Muscle layer of duodenum (tissue), 2 donors: ENCODE measurements around the gene CRACDL.
"Not testable (repeated sequence)": the region's sequence is repeated elsewhere in the genome, so short reads cannot be mapped to it uniquely, and the experiment has no call there.

Experiments
- H3K27ac ChIP-seq: one replicate; pipeline ENCODE4 v1.7.0; 2013; ENCODE audit warnings: mild to moderate bottlenecking, low read length
- H3K27me3 ChIP-seq: one replicate; pipeline ENCODE4 v1.7.0; 2013; ENCODE audit warnings: low read depth, mild to moderate bottlenecking, control low read depth, low read length
- H3K36me3 ChIP-seq, 2 donors: one replicate each; pipeline ENCODE4 v1.7.0; 2013; ENCODE audit warnings: low read length in 2 of 2, control low read depth in 1 of 2, mild to moderate bottlenecking in 1 of 2; ENCODE audit not compliant: insufficient read depth in 2 of 2, control insufficient read depth in 1 of 2
- H3K4me1 ChIP-seq, 2 donors: one replicate each; pipeline ENCODE4 v1.7.0; 2013; ENCODE audit warnings: low read length in 2 of 2, mild to moderate bottlenecking in 2 of 2, control low read depth in 1 of 2, moderate library complexity in 1 of 2; ENCODE audit not compliant: insufficient read depth in 2 of 2, control insufficient read depth in 1 of 2
- H3K4me3 ChIP-seq, 2 donors: one replicate each; pipeline ENCODE4 v1.7.0; 2013; ENCODE audit warnings: low read length in 2 of 2, low read depth in 1 of 2, mild to moderate bottlenecking in 1 of 2
- H3K9me3 ChIP-seq, 2 donors: one replicate each; pipeline ENCODE4 v1.7.0; 2013; ENCODE audit warnings: low read length in 2 of 2, control low read depth in 1 of 2, mild to moderate bottlenecking in 1 of 2; ENCODE audit not compliant: control insufficient read depth in 1 of 2
- donor health status: healthy.

CRACDL gene

DNA sequence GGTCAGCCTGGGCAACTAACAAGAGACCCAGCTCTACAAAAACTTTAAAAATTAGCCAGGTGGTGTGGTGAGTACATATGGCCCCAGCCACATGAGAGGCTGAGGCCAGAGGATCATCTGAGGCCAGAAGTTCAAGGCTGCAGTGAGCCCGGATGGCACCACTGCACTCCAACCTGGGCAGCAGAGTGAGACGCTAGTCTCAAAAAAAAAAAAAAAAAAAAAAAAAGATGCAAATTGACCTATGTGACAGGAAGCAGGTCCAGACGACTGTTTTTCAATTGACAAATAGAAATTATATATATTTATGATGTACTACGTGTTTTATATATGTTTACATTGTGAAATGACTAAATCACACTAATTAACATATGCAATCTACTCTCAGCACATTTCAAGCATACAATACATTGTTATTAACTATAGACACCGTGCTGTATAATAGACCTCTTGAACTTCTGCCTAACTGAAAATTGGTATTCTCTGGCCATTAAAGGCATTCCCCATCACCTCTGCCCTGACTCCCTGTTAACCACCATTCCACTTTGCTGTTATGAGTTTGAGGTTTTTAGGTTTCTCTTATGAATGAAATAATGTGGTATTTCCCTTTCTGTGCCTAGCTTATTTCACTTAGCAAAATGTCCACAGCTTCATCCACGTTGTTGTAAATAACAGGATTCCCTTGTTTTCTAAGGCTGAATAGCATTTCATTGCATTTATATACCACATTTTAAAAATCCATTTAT is 172.6 kb downstream of the CRACDL start:
- Histone ChIP-seq H3K27me3 (no peaks in the 10 kb centered on the region), H3K9me3 (no peaks in the 10 kb centered on the region), H3K36me3 (no peaks in the 10 kb centered on the region), H3K4me1 (peaks cover 0 to 3% of the 10 kb centered on the region in 2 donors), H3K27ac (no peak overlapping the region), H3K4me3 (no peak overlapping the region)

- H3K4me3 ChIP-seq: no peak overlapping the region
- no peaks in the 10 kb centered on the region for H3K36me3 ChIP-seq
- peaks cover 0 to 13% of the 10 kb centered on the region in 2 donors for H3K4me1 ChIP-seq
- no peaks in the 10 kb centered on the region for H3K27me3 ChIP-seq
- no peaks in the 10 kb centered on the region for H3K9me3 ChIP-seq
- H3K27ac ChIP-seq: no peak overlapping the region
Measured at GRCh38 chr2:98761909-98762308, 174.1 kb downstream of the CRACDL start.

GRCh38 chr2:98761267-98761781 is 174.7 kb downstream of the CRACDL start:
- H3K9me3 ChIP-seq: no peaks in the 10 kb centered on the region
- H3K4me3 ChIP-seq: no peak overlapping the region
- no peaks in the 10 kb centered on the region for H3K27me3 ChIP-seq
- no peaks in the 10 kb centered on the region for H3K36me3 ChIP-seq
- peaks cover 0 to 13% of the 10 kb centered on the region in 2 donors for H3K4me1 ChIP-seq
- no peak overlapping the region for H3K27ac ChIP-seq

DNA sequence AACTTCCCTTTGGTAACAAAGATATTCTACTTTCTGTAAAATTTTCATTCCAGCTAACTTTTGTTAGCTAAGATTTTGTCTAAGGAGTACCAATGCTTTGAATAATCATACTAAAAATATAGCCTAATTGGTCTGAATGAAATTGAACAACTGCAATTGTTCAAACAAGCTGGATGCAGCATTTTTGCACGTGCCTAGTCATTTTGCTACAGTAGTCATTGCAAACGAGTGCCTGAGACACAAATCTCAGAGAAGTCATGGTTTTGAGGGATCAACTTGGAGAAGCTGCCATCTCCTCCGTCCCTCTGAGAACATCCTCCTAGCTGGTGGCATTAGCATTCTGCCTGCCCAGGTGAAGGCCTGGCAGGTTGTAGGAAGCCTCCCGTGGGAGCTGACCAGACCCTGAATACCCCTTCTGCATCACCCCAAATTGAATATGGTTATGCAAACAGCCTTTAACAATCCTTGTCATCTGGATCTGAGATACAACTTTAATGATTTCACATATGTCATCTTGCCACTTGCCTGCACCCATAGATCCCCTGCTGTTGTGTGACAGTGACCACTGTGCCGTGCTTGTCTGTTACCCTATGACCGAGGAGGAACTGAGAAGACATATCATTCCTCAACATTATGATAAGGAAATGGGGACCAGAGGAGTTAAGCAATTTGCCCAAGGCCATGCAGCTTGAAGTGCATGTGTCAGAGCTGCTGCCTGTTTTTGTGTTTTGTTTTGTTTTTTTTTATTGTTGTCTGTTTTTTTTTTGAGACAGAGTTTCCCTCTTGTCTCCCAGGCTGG is 176.0 kb downstream of the CRACDL start:
- H3K27me3 ChIP-seq: no peaks in the 10 kb centered on the region
- H3K4me3 ChIP-seq: no peak overlapping the region
- H3K4me1 ChIP-seq: peaks cover 0 to 13% of the 10 kb centered on the region in 2 donors
- peak overlapping the region; percentile 2 for H3K27ac ChIP-seq
- no peaks in the 10 kb centered on the region for H3K9me3 ChIP-seq
- H3K36me3 ChIP-seq: no peaks in the 10 kb centered on the region

GRCh38 chr2:98759338-98759737 is 176.7 kb downstream of the CRACDL start:
- Histone ChIP-seq H3K4me3 (no peak overlapping the region), H3K9me3 (no peaks in the 10 kb centered on the region), H3K36me3 (no peaks in the 10 kb centered on the region), H3K27me3 (no peaks in the 10 kb centered on the region), H3K27ac (peak overlapping the region; percentile 2), H3K4me1 (peaks cover 0 to 13% of the 10 kb centered on the region in 2 donors)

- no peaks in the 10 kb centered on the region for H3K36me3 ChIP-seq
- H3K27me3 ChIP-seq: no peaks in the 10 kb centered on the region
- H3K9me3 ChIP-seq: no peaks in the 10 kb centered on the region
- peak overlapping the region; percentile 24 for H3K27ac ChIP-seq
- H3K4me1 ChIP-seq: peaks cover 0 to 13% of the 10 kb centered on the region in 2 donors
- H3K4me3 ChIP-seq: peak overlapping the region in 1 of 2 donors; percentile 1
Measured at GRCh38 chr2:98757904-98758421, 178.1 kb downstream of the CRACDL start.

- Histone ChIP-seq H3K4me1 (peaks cover 0 to 10% of the 10 kb centered on the region in 2 donors), H3K27me3 (no peaks in the 10 kb centered on the region), H3K36me3 (no peaks in the 10 kb centered on the region), H3K27ac (no peak overlapping the region), H3K9me3 (no peaks in the 10 kb centered on the region), H3K4me3 (no peak overlapping the region)
Measured at GRCh38 chr2:98753801-98754200, 182.2 kb downstream of the CRACDL start.

DNA sequence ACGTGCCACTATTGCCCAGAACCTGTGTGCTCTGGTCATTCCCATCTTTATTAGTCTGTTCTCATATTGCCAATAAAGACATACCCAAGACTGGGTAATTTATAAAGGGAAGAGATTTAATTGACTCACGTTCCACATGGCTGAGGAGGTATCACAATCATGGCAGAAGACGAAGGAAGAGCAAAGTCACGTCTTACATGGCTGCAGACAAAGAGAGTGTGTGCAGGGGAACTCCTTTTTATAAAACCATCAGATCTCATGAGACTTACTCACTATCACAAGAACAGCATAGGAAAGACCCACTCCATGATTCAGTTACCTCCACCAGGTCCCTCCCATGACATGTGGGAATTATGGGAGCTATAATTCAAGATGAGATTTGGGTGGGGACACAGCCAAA is 183.3 kb downstream of the CRACDL start:
- not testable (repeated sequence) for H3K27ac ChIP-seq, H3K27me3 ChIP-seq, H3K36me3 ChIP-seq, H3K9me3 ChIP-seq, H3K4me1 ChIP-seq, H3K4me3 ChIP-seq

- Histone ChIP-seq H3K27ac (no peak overlapping the region), H3K4me3 (no peak overlapping the region), H3K36me3 (no peaks in the 10 kb centered on the region), H3K27me3 (no peaks in the 10 kb centered on the region), H3K4me1 (no peaks in the 10 kb centered on the region), H3K9me3 (no peaks in the 10 kb centered on the region)
Measured at GRCh38 chr2:98751748-98752147, 184.3 kb downstream of the CRACDL start.

DNA sequence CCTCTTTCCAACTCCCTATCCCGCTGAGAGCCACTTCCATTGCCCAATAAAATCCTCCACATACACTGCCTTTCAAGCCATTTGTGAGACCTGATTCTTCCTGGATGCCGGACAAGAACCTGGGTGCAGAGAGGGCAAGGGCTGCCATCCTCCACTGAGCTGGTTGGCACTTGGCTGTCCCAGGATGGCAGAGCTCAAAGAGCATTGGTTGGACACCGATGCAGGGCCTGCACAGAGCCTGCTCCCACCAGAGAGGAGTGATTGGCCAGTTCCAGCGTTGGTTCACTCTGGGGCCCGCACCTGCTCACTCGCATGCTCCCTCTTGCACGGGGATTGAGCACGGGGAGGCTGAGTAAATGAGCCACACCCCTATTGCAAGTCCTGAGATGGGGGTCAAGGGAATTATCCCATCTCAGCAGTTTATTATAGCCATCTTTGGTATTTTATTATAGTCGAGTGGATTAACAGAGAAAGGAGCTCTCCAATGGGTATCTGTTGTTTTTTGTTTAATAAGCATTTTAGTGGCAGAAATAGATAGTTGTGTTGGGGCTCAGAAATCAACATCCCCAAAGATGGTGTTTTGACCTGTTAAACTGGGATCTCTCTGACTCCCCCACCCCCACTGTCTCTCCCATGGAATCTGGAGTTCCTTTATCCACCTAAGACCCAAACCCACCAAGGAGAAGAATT is 185.3 kb downstream of the CRACDL start:
- Histone ChIP-seq H3K27me3 (no peaks in the 10 kb centered on the region), H3K4me1 (no peaks in the 10 kb centered on the region), H3K9me3 (no peaks in the 10 kb centered on the region), H3K27ac (no peak overlapping the region), H3K36me3 (no peaks in the 10 kb centered on the region), H3K4me3 (no peak overlapping the region)

DNA sequence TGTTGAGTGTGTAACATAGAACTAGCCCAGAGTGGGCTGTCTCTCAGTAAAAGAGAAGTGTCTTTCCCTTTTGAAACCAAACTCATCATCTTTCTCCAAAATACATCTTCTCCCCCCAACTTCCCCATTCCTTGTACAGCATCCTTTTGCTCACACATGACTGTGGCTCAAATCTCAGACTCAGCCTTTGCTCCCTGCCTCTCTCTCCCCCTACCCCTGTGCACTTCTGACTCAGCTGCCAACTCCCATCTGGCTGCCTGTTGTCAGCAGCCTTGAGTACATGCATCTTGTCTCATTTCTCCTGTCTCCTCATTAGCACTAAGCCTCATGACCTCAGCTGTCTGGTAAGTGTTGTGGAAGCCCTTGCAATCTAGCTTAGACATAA is 187.0 kb downstream of the CRACDL start:
- Histone ChIP-seq H3K27me3 (no peaks in the 10 kb centered on the region), H3K27ac (no peak overlapping the region), H3K4me3 (no peak overlapping the region)

More for the DNA sequence above, 187.0 kb downstream of the CRACDL start:
- Histone ChIP-seq H3K9me3 (no peaks in the 10 kb centered on the region), H3K4me1 (no peaks in the 10 kb centered on the region), H3K36me3 (no peaks in the 10 kb centered on the region)
